Activated naive CD4-positive, alpha-beta T cell treated with anti-CD3 and anti-CD28 coated beads, Interleukin-2, amount 50 U/mL, for 72 hours (primary cell): ENCODE measurements around the gene POU6F2. TPM values are rescaled to one million over a fixed set of nuclear protein-coding genes. Genes with fewer than 3 reads are reported as not detected.

Experiments
- ATAC-seq, 2 donors: fragments of 150-1000 bp; cut with Tn5 transposase; 2 replicates each; pipeline ENCODE4 v1.10.0; 2021; ENCODE audit warnings: mild to moderate bottlenecking in 2 of 2, moderate library complexity in 2 of 2
- DNase-seq, 2 donors: peaks; one replicate each; pipeline ENCODE4 v3.0.0; 2021 to 2022; ENCODE audit warnings: low spot score in 2 of 2
- H3K27ac Mint-ChIP-seq, 2 donors: one replicate each; pipeline ENCODE4 v1.8.0; 2022; ENCODE audit warnings: mild to moderate bottlenecking in 2 of 2, mixed read lengths in 2 of 2
- H3K36me3 Mint-ChIP-seq, 2 donors: one replicate each; pipeline ENCODE4 v1.8.0; 2022; ENCODE audit warnings: mixed read lengths in 2 of 2
- H3K9me3 Mint-ChIP-seq, 2 donors: one replicate each; pipeline ENCODE4 v1.8.0; 2022; ENCODE audit warnings: mixed read lengths in 2 of 2
- total RNA-seq, 2 donors: library from RNA; stranded (reverse); gene quantifications; one replicate each; pipeline ENCODE4 v1.2.3, GENCODE V29; 2022

POU6F2 gene
- total RNA-seq, 2 donors from 2014 or later, result 0.16 to 0.18 TPM

DNA sequence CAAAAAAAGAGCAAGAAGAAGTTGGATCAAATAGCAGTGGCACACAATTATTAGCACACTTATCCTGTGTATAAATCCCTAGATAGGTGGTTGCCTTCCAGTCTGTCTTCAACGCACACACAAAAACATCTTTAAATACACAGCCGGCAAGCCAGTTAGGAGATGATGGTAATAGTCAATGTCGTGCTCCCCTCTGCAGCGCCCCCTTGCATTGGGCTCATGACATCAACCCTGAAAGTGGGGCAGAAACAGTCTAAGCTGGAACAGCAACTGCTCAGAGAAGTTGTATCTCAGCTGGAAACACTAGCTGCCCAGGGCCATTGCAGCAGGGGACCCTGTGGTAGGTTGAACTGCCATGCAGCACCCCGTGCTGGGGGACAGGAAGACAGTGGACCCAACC lies 409.0 kb downstream of the POU6F2 start:
- Mint-ChIP-seq H3K27ac (no peak overlapping the region), H3K9me3 (no peaks in the 10 kb centered on the region), H3K36me3 (no peaks in the 10 kb centered on the region)
- DNase-seq (no peak), ATAC-seq (no peak)

GRCh38 chr7:39392151-39392550 lies 414.4 kb downstream of the POU6F2 start:
- H3K9me3 Mint-ChIP-seq, result no peaks in the 10 kb centered on the region
- H3K36me3 Mint-ChIP-seq, result no peaks in the 10 kb centered on the region
- no peak overlapping the region for H3K27ac Mint-ChIP-seq
- DNase-seq, result no peak
- ATAC-seq, result peak in 1 of 2 donors; percentile 67

DNA sequence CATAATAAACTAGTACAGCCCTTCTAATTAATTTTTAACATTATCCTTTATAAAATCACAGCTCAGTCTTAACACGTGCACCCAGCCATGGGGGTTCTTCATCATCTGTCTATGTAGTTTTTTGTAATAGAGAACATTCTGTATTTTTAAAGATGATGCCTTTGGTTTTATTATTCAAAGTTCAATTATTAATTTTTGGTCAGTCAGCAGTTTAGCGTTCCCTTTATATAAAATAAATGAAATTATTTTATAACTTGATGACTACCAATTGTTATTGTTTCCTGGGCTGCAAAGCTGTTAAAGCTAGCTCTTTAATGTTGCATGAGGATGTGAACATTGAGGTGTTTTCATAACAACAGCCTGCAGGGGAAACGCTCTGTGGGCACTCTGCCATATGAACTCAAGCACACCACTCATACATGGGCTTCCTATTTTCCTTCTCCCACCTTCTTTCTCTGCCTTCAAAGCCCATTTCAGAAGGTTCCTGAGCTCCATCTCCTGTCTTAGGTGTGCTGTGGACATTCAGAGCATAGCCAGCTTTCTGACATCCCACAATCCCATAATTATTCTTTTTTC lies 416.5 kb downstream of the POU6F2 start:
- no peak overlapping the region for H3K27ac Mint-ChIP-seq
- no peaks in the 10 kb centered on the region for H3K36me3 Mint-ChIP-seq
- no peak for DNase-seq
- no peaks in the 10 kb centered on the region for H3K9me3 Mint-ChIP-seq
- ATAC-seq, result no peak

- no peak overlapping the region for H3K27ac Mint-ChIP-seq
- ATAC-seq (no peak), DNase-seq (no peak)
- no peaks in the 10 kb centered on the region for H3K36me3 Mint-ChIP-seq
- no peaks in the 10 kb centered on the region for H3K9me3 Mint-ChIP-seq
Measured at GRCh38 chr7:39399458-39399857, 421.7 kb downstream of the POU6F2 start.

DNA sequence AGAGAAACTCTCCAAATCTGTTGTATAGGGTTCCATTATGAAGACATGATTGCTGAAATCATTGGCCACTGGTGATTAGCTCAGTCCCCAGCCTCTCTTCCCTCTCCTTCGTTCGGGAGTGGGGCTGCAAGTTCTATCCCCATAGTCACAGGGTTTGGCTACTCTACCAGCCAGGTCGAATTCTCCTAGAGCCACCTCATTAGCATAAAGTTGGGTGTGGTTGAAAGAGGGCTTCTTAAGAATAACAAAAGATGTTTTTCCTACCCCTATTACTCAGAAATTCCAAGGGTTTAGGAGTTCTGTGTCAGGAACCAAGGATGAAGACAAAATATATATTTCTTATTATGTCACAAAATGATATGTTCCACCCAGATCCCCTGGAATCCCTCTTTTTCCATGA lies 422.3 kb downstream of the POU6F2 start:
- Mint-ChIP-seq H3K27ac (no peak overlapping the region), H3K9me3 (no peaks in the 10 kb centered on the region), H3K36me3 (no peaks in the 10 kb centered on the region)
- no peak for ATAC-seq
- no peak for DNase-seq

DNA sequence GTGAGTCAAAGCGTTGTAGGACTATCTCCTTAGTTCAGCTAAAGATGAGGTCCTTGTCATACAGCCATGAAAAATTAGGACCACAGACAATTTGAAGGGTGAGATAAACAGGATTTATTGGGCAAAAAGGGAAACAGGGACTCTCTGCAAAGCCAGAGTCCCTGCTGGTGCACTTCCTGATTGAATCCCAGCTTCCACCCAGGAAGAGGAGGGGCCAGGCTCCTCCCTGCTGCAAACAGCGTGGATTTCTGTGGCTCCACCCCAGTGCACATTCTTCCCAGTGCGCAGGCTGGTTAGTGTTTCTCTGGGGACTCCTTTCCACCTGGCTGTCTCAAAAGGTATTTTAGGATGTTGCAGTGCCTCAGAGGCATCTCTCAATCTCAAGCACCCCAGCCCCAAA lies 423.1 kb downstream of the POU6F2 start:
- H3K27ac Mint-ChIP-seq, result no peak overlapping the region
- no peaks in the 10 kb centered on the region for H3K9me3 Mint-ChIP-seq
- H3K36me3 Mint-ChIP-seq, result no peaks in the 10 kb centered on the region
- ATAC-seq (no peak), DNase-seq (no peak)

GRCh38 chr7:39402034-39402433 lies 424.3 kb downstream of the POU6F2 start:
- ATAC-seq (no peak), DNase-seq (no peak)
- H3K36me3 Mint-ChIP-seq, result no peaks in the 10 kb centered on the region
- no peaks in the 10 kb centered on the region for H3K9me3 Mint-ChIP-seq
- no peak overlapping the region for H3K27ac Mint-ChIP-seq

GRCh38 chr7:39404907-39405306 lies 427.2 kb downstream of the POU6F2 start:
- H3K27ac Mint-ChIP-seq, result no peak overlapping the region

DNA sequence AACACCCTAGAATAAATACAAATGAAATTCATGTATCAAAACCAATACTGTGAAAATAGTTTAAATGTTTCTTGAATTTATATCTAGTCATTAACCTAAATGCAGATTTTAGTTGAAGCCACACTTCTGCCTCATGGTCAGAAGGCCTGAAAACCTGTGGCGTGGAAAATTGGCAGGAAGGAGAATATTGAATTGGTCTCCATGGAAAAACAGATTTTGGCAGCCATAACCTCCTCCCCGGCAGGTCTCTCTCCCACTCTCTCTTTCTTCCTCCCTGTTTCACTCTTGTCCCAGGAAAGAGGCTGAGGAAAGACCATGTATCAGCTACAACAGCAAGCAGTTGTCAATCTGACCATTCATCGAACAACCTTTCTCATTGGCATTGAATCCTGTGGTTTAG lies 427.9 kb downstream of the POU6F2 start:
- ATAC-seq (no peak), DNase-seq (no peak)
- Mint-ChIP-seq H3K27ac (no peak overlapping the region), H3K9me3 (no peaks in the 10 kb centered on the region), H3K36me3 (no peaks in the 10 kb centered on the region)

More at GRCh38 chr7:39404907-39405306, 427.2 kb downstream of the POU6F2 start:
- DNase-seq (no peak), ATAC-seq (no peak)
- H3K9me3 Mint-ChIP-seq, result no peaks in the 10 kb centered on the region
- no peaks in the 10 kb centered on the region for H3K36me3 Mint-ChIP-seq

GRCh38 chr7:39406467-39406866 lies 428.8 kb downstream of the POU6F2 start:
- DNase-seq (no peak), ATAC-seq (no peak)
- Mint-ChIP-seq H3K27ac (no peak overlapping the region), H3K36me3 (no peaks in the 10 kb centered on the region), H3K9me3 (no peaks in the 10 kb centered on the region)

GRCh38 chr7:39407137-39407536 lies 429.4 kb downstream of the POU6F2 start:
- ATAC-seq (no peak), DNase-seq (no peak)
- Mint-ChIP-seq H3K36me3 (no peaks in the 10 kb centered on the region), H3K27ac (no peak overlapping the region), H3K9me3 (no peaks in the 10 kb centered on the region)

DNA sequence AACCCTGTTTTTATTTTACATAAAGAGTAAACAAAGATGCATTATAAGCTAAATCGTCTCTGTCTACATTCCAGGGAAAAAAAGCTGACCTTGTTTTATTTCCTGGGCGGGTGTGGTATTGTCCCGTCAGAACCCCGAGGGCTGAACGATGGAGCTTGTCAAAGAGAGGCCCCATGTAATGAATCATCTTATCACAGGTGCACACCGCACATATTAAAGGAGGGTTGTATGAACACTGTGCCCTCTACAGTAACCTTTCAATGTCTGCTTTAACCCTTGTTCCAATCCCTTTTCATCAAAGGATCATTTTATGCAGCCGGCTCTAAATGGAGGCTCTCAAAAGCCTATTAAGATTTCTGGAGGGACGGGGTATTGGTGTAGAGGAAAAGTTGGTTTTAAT lies 430.0 kb downstream of the POU6F2 start:
- no peaks in the 10 kb centered on the region for H3K9me3 Mint-ChIP-seq
- ATAC-seq, result no peak
- DNase-seq, result no peak
- H3K27ac Mint-ChIP-seq, result no peak overlapping the region
- no peaks in the 10 kb centered on the region for H3K36me3 Mint-ChIP-seq

DNA sequence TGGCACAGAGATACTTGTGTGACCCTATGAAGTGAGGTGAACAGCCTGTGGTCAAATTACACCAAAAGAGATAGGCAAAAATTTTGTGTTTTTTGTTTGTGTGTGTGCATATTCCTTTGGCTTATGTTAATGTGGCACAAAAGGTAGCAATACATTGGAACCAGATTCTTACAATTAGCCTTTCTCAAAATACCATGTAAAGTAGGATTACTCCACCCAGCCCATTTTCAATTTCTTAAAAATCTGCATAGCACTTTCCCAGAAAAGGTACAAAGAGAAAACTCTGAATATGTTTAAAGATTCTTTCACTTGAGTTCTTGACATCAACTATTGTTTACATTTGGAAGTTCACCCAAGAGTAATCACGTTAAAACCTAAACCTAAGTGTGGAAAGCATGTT lies 431.2 kb downstream of the POU6F2 start:
- H3K36me3 Mint-ChIP-seq, result no peaks in the 10 kb centered on the region
- no peak for DNase-seq
- no peaks in the 10 kb centered on the region for H3K9me3 Mint-ChIP-seq
- ATAC-seq, result no peak
- H3K27ac Mint-ChIP-seq, result no peak overlapping the region

- H3K36me3 Mint-ChIP-seq, result no peaks in the 10 kb centered on the region
- H3K27ac Mint-ChIP-seq, result no peak overlapping the region
- DNase-seq (no peak), ATAC-seq (no peak)
- no peaks in the 10 kb centered on the region for H3K9me3 Mint-ChIP-seq
Measured at GRCh38 chr7:39410582-39410981, 432.9 kb downstream of the POU6F2 start.

- DNase-seq (no peak), ATAC-seq (no peak)
- Mint-ChIP-seq H3K9me3 (no peaks in the 10 kb centered on the region), H3K36me3 (no peaks in the 10 kb centered on the region), H3K27ac (no peak overlapping the region)
Measured at GRCh38 chr7:39413636-39414223, 436.0 kb downstream of the POU6F2 start.

DNA sequence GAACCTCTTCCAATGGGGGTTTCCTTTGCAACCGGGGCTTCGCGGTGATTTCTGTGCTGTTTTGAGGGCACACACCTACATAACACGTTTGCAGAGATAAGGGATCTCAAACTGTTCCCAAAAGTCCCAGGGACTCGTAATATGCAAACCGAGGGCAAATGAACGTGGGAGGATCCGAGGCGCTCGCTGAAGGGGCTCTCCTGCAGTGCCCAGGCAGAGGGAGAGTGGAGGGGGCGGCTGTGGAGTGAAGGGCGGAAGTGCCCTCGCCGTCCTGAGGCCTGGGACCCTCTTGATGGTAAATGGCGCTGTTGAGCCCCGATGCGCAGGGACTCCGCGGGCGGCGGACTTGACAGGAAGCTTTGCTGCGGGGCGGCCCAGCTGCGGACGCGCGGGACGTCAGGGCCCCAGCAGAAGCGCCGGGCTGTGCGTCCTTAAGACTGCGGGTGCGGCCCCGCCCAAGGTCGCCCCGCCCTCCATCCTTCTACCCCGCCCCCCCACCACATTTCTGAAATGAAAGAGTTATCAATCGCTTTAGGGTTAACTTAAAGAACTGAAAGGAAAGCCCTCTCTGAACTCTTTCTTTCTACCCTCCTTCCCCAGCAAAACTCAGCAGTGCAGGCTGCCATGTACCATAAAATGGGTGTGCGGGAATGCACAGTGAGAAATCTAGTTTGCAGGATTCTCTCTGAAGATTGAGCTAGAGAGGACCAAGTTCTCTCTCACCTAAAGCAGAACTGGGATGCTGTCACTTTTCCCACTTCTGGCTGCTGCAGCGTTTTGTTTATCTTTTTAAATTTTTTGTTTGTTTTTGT lies 436.7 kb downstream of the POU6F2 start:
- Mint-ChIP-seq H3K36me3 (no peaks in the 10 kb centered on the region), H3K9me3 (no peaks in the 10 kb centered on the region), H3K27ac (no peak overlapping the region)
- ATAC-seq (peak; percentile 87 to 95), DNase-seq (peak; percentile 51 to 66)

DNA sequence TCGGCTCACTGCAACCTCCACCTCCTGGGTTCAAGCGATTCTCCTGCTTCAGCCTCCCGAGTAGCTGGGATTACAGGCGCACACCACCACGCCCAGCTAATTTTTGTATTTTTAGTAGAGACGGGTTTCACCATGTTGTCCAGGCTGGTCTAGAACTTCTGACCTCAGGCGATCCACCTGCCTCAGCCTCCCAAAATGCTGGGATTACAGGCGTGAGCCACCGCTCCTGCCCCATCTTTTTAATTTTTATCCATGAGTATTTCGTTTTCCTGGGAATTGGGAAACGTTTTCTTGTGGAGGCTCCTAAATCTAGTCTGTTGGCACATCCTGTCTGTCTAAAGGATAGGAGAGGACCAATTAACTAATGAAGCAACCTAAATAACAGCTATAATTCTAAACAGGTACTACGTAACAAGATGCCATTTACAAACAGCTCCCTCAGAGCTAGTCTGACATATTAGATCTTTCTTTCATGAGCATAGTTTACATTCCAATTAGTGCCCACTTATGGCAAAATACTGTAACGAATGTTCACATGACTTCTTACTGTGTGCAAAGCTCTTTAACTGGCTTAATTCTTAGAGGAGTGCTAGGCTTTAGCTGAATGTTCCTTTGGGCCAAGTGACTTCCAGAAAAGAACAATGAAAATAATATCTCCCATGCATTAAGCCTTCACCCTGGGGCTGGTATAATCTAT lies 437.5 kb downstream of the POU6F2 start:
- H3K36me3 Mint-ChIP-seq, result no peaks in the 10 kb centered on the region

More for the DNA sequence above, 437.5 kb downstream of the POU6F2 start:
- Mint-ChIP-seq H3K9me3 (no peaks in the 10 kb centered on the region), H3K27ac (no peak overlapping the region)
- DNase-seq (no peak), ATAC-seq (no peak)
